HG02571 (cell line): Measurements from ENCODE around the gene LAPTM5.

Source experiments
- ATAC-seq: cut with Tn5 transposase; IDR thresholded peaks from one replicate; pipeline ENCODE4 v1.9.1; 2021; ENCODE audit warnings: mild to moderate bottlenecking, moderate library complexity; ENCODE audit not compliant: unreplicated experiment

LAPTM5 gene

GRCh38 chr1:30758121-30758688 is 631 bp upstream of the LAPTM5 start:
- no peak for ATAC-seq

- no peak for ATAC-seq
These were observed 826 bp downstream of the LAPTM5 start for GRCh38 chr1:30756545-30757351.

DNA sequence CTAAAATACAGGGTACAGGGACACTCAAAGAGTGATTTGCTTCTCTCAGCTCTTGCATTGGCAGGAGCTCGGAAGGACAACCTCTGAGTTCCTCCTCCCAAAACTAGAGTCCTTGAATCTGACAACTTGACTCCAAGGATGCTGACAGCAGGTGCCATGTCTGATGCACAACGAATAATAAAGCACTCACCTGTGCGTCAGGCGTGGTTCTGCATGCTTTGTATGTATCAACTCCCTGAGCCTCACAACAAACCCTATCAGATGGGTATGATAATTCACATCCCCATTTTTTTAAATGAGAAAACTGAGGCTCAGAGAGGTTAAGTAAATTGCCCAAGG is 1.4 kb downstream of the LAPTM5 start:
- ATAC-seq: no peak

- no peak for ATAC-seq
These were observed 1.8 kb downstream of the LAPTM5 start for GRCh38 chr1:30755746-30756145.

DNA sequence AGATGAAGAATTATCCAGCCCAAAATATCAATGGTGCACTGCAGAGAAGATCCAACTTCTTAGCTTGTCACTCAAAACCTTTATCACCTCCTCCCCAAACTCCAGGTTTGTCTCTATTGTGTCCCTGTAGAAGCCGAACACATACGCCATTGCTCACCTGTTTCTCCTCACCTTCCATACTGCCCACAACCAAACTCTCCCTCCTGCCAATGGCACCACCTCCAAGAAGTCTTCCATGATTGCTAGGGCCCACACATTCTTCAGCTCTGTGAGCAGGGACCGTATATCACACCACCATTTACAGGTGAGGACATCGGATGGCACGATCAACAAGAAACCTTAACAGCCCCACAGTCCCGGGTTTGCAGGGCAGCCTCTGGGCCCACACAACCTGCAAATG is 2.2 kb downstream of the LAPTM5 start:
- no peak for ATAC-seq

- ATAC-seq: peak; percentile 42
These were observed 2.8 kb downstream of the LAPTM5 start for GRCh38 chr1:30754684-30755171.

DNA sequence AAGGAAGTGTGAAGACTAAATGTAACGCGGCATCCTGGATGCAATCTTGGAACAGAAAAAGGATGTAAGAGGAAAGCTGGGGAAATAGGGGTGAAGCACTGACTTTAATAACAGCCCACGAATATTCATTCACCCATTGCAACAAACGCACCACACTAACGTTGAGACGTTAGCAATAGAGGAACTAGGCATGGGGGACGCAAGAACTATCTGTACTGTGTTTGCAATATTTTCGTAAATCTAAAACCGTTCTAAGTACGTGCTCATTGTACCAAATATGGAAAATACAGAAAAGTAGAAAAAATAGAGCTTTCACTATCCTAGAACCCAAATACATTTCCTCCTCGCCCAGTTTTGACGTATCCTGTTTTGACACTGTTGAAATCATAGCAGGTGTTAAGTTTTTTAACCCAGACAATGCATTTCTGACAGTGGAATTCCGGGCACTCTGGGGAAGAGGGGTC is 3.9 kb downstream of the LAPTM5 start:
- ATAC-seq: no peak

GRCh38 chr1:30753118-30753517 is 4.5 kb downstream of the LAPTM5 start:
- no peak for ATAC-seq

- no peak for ATAC-seq
These were observed 5.0 kb downstream of the LAPTM5 start for GRCh38 chr1:30752651-30752908.

- ATAC-seq: no peak
These were observed 5.5 kb downstream of the LAPTM5 start for GRCh38 chr1:30751830-30752650.

GRCh38 chr1:30750731-30751291 is 6.8 kb downstream of the LAPTM5 start:
- ATAC-seq: no peak

DNA sequence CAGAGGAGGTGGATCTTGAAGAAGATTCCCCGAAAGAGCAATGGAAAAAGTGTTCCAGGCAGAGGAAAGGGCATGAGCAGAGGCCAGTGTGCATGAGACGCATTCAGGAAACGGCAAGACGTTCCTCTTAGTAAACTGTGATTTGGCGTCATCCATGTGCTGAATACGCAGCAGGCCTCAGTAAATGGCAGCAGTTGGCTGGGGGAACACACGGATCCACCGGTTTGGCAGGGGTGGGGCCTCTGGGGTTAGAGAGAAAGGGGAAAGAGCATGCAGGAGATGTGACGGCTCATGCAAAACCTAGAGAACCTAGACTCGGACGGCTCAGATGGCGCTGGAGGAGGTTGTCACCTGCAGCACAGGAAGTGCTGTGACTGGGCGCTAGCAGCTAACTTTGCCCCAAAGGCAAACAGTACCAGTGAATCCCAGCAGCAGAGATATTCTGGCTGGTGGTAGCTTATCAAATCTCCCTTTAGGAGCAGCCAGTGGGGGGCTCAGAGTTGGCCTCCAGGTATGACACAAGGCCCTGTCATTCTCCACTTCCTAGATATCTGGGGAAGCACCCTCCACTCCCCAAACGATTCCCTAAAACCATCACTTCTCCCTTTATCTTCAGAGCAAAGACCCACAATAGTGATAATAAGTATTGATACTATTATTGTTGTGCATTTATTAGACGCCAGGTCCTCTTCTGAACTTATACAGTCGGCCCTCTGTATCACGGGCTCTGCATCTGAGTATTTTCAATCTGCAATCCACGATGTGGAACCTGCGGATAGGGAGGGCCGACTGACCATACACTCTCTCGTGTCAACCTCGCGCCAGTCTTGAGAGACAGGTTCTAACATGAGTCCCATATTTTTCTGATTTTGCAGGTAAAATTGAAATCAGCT is 7.6 kb downstream of the LAPTM5 start:
- no peak for ATAC-seq

- ATAC-seq: no peak
These were observed 8.7 kb downstream of the LAPTM5 start for GRCh38 chr1:30748699-30749401.

- no peak for ATAC-seq
These were observed 9.4 kb downstream of the LAPTM5 start for GRCh38 chr1:30748098-30748698.

- ATAC-seq: no peak
These were observed 10.3 kb downstream of the LAPTM5 start for GRCh38 chr1:30747033-30748008.

GRCh38 chr1:30746212-30747032 is 11.2 kb downstream of the LAPTM5 start:
- no peak for ATAC-seq

DNA sequence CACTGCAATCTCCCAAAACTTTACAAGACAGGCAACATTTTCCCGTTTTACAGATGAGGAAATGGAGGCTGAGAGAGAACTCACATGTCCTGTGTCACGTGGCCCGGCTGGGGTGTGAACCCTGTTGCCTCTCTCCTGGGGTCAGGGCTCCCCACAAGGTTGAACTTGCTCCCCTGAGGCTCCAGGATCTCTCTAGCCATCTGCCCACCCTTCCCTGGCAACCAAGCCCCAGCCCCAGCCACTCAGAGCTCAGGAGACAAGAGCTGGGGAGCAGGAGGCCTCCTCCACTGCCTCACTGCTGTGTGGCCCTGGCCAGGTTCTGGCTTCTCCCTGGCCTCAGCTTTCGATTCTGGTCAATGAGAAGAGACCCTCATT is 11.8 kb downstream of the LAPTM5 start:
- ATAC-seq: no peak
